NCI-H187 treated with DMSO at 0.1 percent for 48 hours (cell line): ENCODE measurements around the gene GOLGA6C.
"Not testable (repeated sequence)": the region's sequence is repeated elsewhere in the genome, so short reads cannot be mapped to it uniquely, and the experiment has no call there.

Experiments used
- DNase-seq: peaks from one replicate; lab custom pipeline; 2025; lab: John Stamatoyannopoulos, UW

GOLGA6C gene

GRCh38 chr15:75227663-75228280 is 30.4 kb upstream of the GOLGA6C start:
- DNase-seq, result no peak

GRCh38 chr15:75228787-75229186 is 29.3 kb upstream of the GOLGA6C start:
- no peak for DNase-seq

GRCh38 chr15:75229191-75230015 is 28.7 kb upstream of the GOLGA6C start:
- DNase-seq, result no peak

GRCh38 chr15:75230016-75230343 is 28.2 kb upstream of the GOLGA6C start:
- no peak for DNase-seq

GRCh38 chr15:75230551-75231371 is 27.4 kb upstream of the GOLGA6C start:
- no peak for DNase-seq

- no peak for DNase-seq
These were observed 26.3 kb upstream of the GOLGA6C start for GRCh38 chr15:75231836-75232235.

- no peak for DNase-seq
These were observed 25.8 kb upstream of the GOLGA6C start for GRCh38 chr15:75232252-75232813.

GRCh38 chr15:75232826-75233503 is 25.2 kb upstream of the GOLGA6C start:
- no peak for DNase-seq

- no peak for DNase-seq
These were observed 24.5 kb upstream of the GOLGA6C start for GRCh38 chr15:75233504-75234190.

- no peak for DNase-seq
These were observed 23.8 kb upstream of the GOLGA6C start for GRCh38 chr15:75234191-75234810.

- DNase-seq, result no peak
These were observed 23.0 kb upstream of the GOLGA6C start for GRCh38 chr15:75235051-75235673.

- DNase-seq, result no peak
These were observed 22.1 kb upstream of the GOLGA6C start for GRCh38 chr15:75235760-75236729.

- DNase-seq, result no peak
These were observed 20.7 kb upstream of the GOLGA6C start for GRCh38 chr15:75237316-75237982.

- DNase-seq, result no peak
These were observed 20.0 kb upstream of the GOLGA6C start for GRCh38 chr15:75238150-75238549.

GRCh38 chr15:75245741-75246140 is 12.4 kb upstream of the GOLGA6C start:
- not testable (repeated sequence) for DNase-seq

GRCh38 chr15:75248991-75249390 is 9.1 kb upstream of the GOLGA6C start:
- not testable (repeated sequence) for DNase-seq

- DNase-seq, result no peak
These were observed 8.4 kb upstream of the GOLGA6C start for GRCh38 chr15:75249726-75250125.

- not testable (repeated sequence) for DNase-seq
These were observed 6.8 kb upstream of the GOLGA6C start for GRCh38 chr15:75251343-75251742.

GRCh38 chr15:75252285-75252684 is 5.8 kb upstream of the GOLGA6C start:
- DNase-seq, result not testable (repeated sequence)
